A549 (cell line): Measurements from ENCODE around the gene ZNF532.

Source experiments
- CEBPB ChIP-seq, 2 experiments: fragments of >200 bp in 1 of 2; sonication (Bioruptor Twin) in 1 of 2; formaldehyde crosslinking in 1 of 2; IDR thresholded peaks; 2 replicates each; pipeline ENCODE4 v1.6.1; 2012 to 2016
- CTCF ChIP-seq: fragments of >200 bp; sonication (Bioruptor Twin); formaldehyde crosslinking; IDR thresholded peaks from 3 replicates; pipeline ENCODE4 v1.5.1; 2016

- no peak for TF ChIP-seq CEBPB (IDR thresholded peaks at IDR 0.05)
- TF ChIP-seq CTCF = no peak
Measured at GRCh38 chr18:58882686-58883085, 18.0 kb downstream of the ZNF532 start.
